ENCODE results near the gene HHIPL2. TPM values are rescaled to one million over a fixed set of nuclear protein-coding genes. Genes with fewer than 3 reads are reported as not detected.

HHIPL2 gene
- polyA plus RNA-seq, 1 experiment, result 0.30 TPM

GRCh38 chr1:222546091-222546490, 1.8 kb downstream of the HHIPL2 start:
- ChIA-PET POLR2A (interaction anchor here (1.3 kb wide), 1 partner anchor 81 kb away, joined by 3 read pairs; no protein-coding TSS in a partner anchor), CTCF (interaction anchor here (1.2 to 1.7 kb wide), 2 partner anchors 16 to 81 kb away, joined by 5 to 6 read pairs; no protein-coding TSS in a partner anchor)
- no peaks in the 10 kb centered on the region for H3K27me3 ChIP-seq (ENCODE audit: control insufficient read depth, insufficient read depth, low read length)
- TF ChIP-seq, protein P1, sequence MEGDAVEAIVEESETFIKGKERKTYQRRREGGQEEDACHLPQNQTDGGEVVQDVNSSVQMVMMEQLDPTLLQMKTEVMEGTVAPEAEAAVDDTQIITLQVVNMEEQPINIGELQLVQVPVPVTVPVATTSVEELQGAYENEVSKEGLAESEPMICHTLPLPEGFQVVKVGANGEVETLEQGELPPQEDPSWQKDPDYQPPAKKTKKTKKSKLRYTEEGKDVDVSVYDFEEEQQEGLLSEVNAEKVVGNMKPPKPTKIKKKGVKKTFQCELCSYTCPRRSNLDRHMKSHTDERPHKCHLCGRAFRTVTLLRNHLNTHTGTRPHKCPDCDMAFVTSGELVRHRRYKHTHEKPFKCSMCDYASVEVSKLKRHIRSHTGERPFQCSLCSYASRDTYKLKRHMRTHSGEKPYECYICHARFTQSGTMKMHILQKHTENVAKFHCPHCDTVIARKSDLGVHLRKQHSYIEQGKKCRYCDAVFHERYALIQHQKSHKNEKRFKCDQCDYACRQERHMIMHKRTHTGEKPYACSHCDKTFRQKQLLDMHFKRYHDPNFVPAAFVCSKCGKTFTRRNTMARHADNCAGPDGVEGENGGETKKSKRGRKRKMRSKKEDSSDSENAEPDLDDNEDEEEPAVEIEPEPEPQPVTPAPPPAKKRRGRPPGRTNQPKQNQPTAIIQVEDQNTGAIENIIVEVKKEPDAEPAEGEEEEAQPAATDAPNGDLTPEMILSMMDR (IDR thresholded peaks at IDR 0.05; ENCODE audit: low read depth, low read length), result no peak
- H3K4me3 ChIP-seq (ENCODE audit: low read depth, low read length), result no peak overlapping the region
- no peak for DNase-seq (ENCODE audit: low read depth, low spot score)
- H3K9me3 ChIP-seq (ENCODE audit: control insufficient read depth, insufficient read depth, low read length), result no peaks in the 10 kb centered on the region; the same call in 1 of the 2 replicates
- no peak overlapping the region for H3K27ac ChIP-seq (ENCODE audit: low read depth, low read length)

DNA sequence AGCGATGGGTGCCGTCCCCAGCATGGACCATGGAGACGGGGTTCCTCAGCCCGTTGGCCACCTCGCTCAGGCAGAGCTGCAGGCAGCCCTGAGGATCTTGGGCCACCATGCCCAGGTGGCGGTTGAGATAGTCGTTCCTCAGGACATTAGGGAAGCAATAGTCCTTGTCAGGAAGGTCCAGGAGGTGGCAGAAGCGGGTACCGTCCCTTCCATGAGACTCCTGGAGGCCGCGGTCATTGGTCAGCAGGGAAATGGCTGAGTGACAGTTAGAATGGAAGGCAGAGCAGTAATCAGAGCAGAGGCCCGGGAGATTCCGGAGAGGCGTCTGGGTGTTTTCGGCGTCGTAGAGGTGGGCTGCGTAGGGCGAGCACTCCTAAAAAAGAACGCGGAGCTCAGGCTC, 4.1 kb downstream of the HHIPL2 start:
- POLR2A ChIA-PET, result no interaction called here
- TF ChIP-seq, protein P1 (IDR thresholded peaks at IDR 0.05; ENCODE audit: low read depth, low read length), result no peak

GRCh38 chr1:222540598-222540995, 7.3 kb downstream of the HHIPL2 start:
- POLR2A ChIA-PET, result no interaction called here
- peaks cover 2% of the 10 kb centered on the region for H3K27me3 ChIP-seq (ENCODE audit: control insufficient read depth, insufficient read depth, low read length)
- TF ChIP-seq, protein P1 (IDR thresholded peaks at IDR 0.05; ENCODE audit: low read depth, low read length), result no peak
- H3K4me3 ChIP-seq (ENCODE audit: low read depth, low read length), result no peak overlapping the region
- no peak overlapping the region for H3K27ac ChIP-seq (ENCODE audit: low read depth, low read length)
- CTCF ChIA-PET, result interaction anchor here (1.3 to 1.4 kb wide), 2 partner anchors 21 to 94 kb away, joined by 3 to 4 read pairs; no protein-coding TSS in a partner anchor
- no peaks in the 10 kb centered on the region; the same call in 1 of the 2 replicates for H3K9me3 ChIP-seq (ENCODE audit: control insufficient read depth, insufficient read depth, low read length)
- no peak for DNase-seq (ENCODE audit: low read depth, low spot score)

More for the DNA sequence above, 4.1 kb downstream of the HHIPL2 start:
- CTCF ChIA-PET, result no interaction called here
- no peak for DNase-seq (ENCODE audit: low read depth, low spot score)
- Histone ChIP-seq H3K9me3 (ENCODE audit: control insufficient read depth, insufficient read depth, low read length) (no peaks in the 10 kb centered on the region; the same call in 1 of the 2 replicates), H3K27ac (ENCODE audit: low read depth, low read length) (no peak overlapping the region), H3K27me3 (ENCODE audit: control insufficient read depth, insufficient read depth, low read length) (no peaks in the 10 kb centered on the region), H3K4me3 (ENCODE audit: low read depth, low read length) (no peak overlapping the region)

DNA sequence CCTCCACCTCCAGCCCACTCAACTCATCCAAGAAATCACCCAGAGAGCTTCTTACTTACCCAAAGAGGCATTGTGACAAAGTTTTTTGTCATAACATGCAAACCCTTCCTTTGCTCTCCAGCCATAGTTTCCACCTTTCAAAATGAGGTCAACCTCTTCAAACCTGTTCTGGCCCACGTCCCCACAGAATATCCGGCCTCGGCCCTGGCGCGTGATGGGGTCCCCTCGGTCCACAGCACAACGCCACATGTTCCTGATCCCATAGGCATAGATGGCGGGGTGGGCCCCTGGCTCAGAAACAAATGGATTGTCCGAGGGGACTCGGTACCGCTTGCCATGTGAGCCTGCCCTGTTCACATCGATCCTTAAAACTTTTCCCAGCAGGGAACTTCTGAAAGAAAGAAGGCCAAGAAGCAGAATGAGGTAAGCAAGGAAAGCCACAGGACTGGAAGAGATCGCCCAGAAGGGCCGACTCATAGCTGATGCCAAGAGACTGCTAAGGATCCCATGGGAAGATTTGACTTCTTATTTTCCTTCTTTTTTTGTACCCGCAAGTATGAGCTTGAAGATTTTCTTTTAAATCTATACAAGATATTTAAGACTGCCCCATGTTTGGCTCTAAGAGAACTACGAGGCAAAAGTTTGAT, 7.8 kb downstream of the HHIPL2 start:
- Histone ChIP-seq H3K27me3 (ENCODE audit: control insufficient read depth, insufficient read depth, low read length) (peaks cover 2% of the 10 kb centered on the region), H3K9me3 (ENCODE audit: control insufficient read depth, insufficient read depth, low read length) (no peaks in the 10 kb centered on the region; the same call in 1 of the 2 replicates), H3K27ac (ENCODE audit: low read depth, low read length) (no peak overlapping the region), H3K4me3 (ENCODE audit: low read depth, low read length) (no peak overlapping the region)
- DNase-seq (ENCODE audit: low read depth, low spot score), result no peak
- POLR2A ChIA-PET, result no interaction called here
- TF ChIP-seq, protein P1 (IDR thresholded peaks at IDR 0.05; ENCODE audit: low read depth, low read length), result no peak
- CTCF ChIA-PET, result interaction anchor here (1.3 to 1.4 kb wide), 2 partner anchors 21 to 94 kb away, joined by 3 to 4 read pairs; no protein-coding TSS in a partner anchor

- no peak overlapping the region for H3K4me3 ChIP-seq (ENCODE audit: low read depth, low read length)
- ChIA-PET POLR2A (no interaction called here), CTCF (no interaction called here)
- DNase-seq (ENCODE audit: low read depth, low spot score), result no peak
- peaks cover 2% of the 10 kb centered on the region for H3K27me3 ChIP-seq (ENCODE audit: control insufficient read depth, insufficient read depth, low read length)
- TF ChIP-seq, protein P1 (IDR thresholded peaks at IDR 0.05; ENCODE audit: low read depth, low read length), result no peak
- no peak overlapping the region for H3K27ac ChIP-seq (ENCODE audit: low read depth, low read length)
- no peaks in the 10 kb centered on the region for H3K9me3 ChIP-seq (ENCODE audit: control insufficient read depth, insufficient read depth, low read length)
These were observed 12.4 kb downstream of the HHIPL2 start for GRCh38 chr1:222535455-222535854.
